Measurements from ENCODE around the gene CASK.
"Not testable (repeated sequence)": the region's sequence is repeated elsewhere in the genome, so short reads cannot be mapped to it uniquely, and the experiment has no call there.

CASK gene

GRCh38 chrX:41543025-41543424, 380.3 kb downstream of the CASK start:
- no peak for DNase-seq

GRCh38 chrX:41542536-41542935, 380.8 kb downstream of the CASK start:
- no peak for DNase-seq

GRCh38 chrX:41542135-41542534, 381.2 kb downstream of the CASK start:
- DNase-seq: no peak

GRCh38 chrX:41541386-41541785, 382.0 kb downstream of the CASK start:
- DNase-seq: no peak

- DNase-seq: no peak
Observed at GRCh38 chrX:41538707-41539106, 384.6 kb downstream of the CASK start.

- no peak for DNase-seq
Observed at GRCh38 chrX:41530085-41530484, 393.3 kb downstream of the CASK start.

GRCh38 chrX:41529221-41529620, 394.1 kb downstream of the CASK start:
- DNase-seq: no peak

- no peak for DNase-seq
Observed at GRCh38 chrX:41528784-41529183, 394.6 kb downstream of the CASK start.

GRCh38 chrX:41526925-41527324, 396.4 kb downstream of the CASK start:
- no peak for DNase-seq

- DNase-seq: no peak
Observed at GRCh38 chrX:41526271-41526670, 397.1 kb downstream of the CASK start.

GRCh38 chrX:41522671-41523070, 400.7 kb downstream of the CASK start:
- DNase-seq: no peak

- DNase-seq: no peak
Observed at GRCh38 chrX:41522081-41522480, 401.3 kb downstream of the CASK start.

GRCh38 chrX:41519468-41519867, 403.9 kb downstream of the CASK start:
- DNase-seq: no peak

- no peak for DNase-seq
Observed at GRCh38 chrX:41518841-41519220, 404.5 kb downstream of the CASK start.

- DNase-seq: no peak
Observed at GRCh38 chrX:41518127-41518840, 405.1 kb downstream of the CASK start.

- no peak for DNase-seq
Observed at GRCh38 chrX:41516999-41517765, 406.2 kb downstream of the CASK start.

- no peak for DNase-seq
Observed at GRCh38 chrX:41516456-41516855, 406.9 kb downstream of the CASK start.

GRCh38 chrX:41515376-41515775, 408.0 kb downstream of the CASK start:
- DNase-seq: no peak

- no peak for DNase-seq
Observed at GRCh38 chrX:41514179-41514578, 409.2 kb downstream of the CASK start.

- DNase-seq: not testable (repeated sequence)
Observed at GRCh38 chrX:41512853-41513252, 410.5 kb downstream of the CASK start.

GRCh38 chrX:41512394-41512793, 411.0 kb downstream of the CASK start:
- DNase-seq: no peak

GRCh38 chrX:41507919-41508318, 415.4 kb downstream of the CASK start:
- DNase-seq: no peak

- DNase-seq: no peak
Observed at GRCh38 chrX:41502004-41502403, 421.4 kb downstream of the CASK start.

- DNase-seq: no peak
Observed at GRCh38 chrX:41499984-41500383, 423.4 kb downstream of the CASK start.

GRCh38 chrX:41499195-41499594, 424.2 kb downstream of the CASK start:
- no peak for DNase-seq
